AG09319 (cell line): ENCODE measurements around the gene KRTAP9-6.

Source experiments
- DNase-seq: peaks from one replicate; pipeline ENCODE4 v3.0.0-alpha.2; 2010; ENCODE audit warnings: low read depth; ENCODE audit errors: extremely low read depth
- TF ChIP-seq, protein P1 (sequence below): IDR thresholded peaks from 2 replicates; pipeline ENCODE4 v1.5.1; 2011; ENCODE audit warnings: low read depth, mild to moderate bottlenecking, inconsistent platforms, low read length, moderate library complexity

Gene KRTAP9-6

DNA sequence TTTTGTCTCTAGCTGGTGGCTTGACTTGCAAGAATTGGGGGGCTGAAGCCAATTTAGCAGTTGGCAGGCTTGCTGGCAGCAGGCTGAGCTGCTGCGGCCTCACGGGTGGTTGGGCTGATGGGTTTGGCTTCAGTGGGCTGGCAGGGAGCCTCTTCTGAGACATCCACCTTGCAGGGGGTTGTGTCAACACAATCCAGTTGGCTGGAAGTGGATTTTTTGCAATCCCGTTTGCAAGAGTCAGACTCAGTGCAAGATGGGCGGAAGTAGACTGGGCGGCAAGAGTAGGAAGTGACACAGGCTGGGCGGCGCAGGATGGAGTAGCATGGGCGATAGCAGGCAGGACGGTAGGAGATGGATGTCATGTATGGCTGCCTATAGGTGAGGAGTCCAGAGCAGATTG, 42.5 kb downstream of the KRTAP9-6 start:
- DNase-seq, result no peak
- TF ChIP-seq, protein P1, sequence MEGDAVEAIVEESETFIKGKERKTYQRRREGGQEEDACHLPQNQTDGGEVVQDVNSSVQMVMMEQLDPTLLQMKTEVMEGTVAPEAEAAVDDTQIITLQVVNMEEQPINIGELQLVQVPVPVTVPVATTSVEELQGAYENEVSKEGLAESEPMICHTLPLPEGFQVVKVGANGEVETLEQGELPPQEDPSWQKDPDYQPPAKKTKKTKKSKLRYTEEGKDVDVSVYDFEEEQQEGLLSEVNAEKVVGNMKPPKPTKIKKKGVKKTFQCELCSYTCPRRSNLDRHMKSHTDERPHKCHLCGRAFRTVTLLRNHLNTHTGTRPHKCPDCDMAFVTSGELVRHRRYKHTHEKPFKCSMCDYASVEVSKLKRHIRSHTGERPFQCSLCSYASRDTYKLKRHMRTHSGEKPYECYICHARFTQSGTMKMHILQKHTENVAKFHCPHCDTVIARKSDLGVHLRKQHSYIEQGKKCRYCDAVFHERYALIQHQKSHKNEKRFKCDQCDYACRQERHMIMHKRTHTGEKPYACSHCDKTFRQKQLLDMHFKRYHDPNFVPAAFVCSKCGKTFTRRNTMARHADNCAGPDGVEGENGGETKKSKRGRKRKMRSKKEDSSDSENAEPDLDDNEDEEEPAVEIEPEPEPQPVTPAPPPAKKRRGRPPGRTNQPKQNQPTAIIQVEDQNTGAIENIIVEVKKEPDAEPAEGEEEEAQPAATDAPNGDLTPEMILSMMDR, result no peak

DNA sequence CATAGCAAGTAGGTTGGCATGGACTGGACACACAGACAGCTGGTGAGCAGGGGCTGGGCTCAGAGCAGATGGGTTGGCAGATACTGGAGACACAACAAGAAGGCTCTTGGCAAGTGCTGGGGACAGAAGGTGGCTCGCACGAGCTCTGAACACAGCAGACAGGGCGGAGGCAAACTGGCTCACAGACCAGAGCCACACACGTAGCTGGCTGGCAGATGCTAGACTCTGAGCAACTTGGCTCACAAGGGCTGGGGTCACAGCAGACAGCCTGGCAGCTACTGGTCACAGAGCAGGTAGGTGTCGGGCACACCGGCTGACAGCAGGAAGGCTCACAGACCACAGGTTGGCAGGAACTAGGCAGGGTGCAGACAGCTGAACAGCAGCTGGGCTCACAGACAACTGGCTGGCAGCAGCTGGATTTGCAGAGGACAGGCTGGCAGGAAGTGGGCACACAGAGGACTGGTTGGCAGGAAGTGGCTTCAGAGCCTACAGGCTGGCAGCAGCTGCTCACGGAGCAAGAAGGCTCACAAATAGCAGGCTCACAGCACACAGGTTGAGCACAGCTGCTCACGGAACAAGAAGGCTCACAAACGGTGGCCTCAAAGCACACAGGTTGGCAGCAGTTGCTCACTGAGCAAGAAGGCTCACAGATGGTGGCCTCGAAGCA, 43.2 kb downstream of the KRTAP9-6 start:
- no peak for DNase-seq

DNA sequence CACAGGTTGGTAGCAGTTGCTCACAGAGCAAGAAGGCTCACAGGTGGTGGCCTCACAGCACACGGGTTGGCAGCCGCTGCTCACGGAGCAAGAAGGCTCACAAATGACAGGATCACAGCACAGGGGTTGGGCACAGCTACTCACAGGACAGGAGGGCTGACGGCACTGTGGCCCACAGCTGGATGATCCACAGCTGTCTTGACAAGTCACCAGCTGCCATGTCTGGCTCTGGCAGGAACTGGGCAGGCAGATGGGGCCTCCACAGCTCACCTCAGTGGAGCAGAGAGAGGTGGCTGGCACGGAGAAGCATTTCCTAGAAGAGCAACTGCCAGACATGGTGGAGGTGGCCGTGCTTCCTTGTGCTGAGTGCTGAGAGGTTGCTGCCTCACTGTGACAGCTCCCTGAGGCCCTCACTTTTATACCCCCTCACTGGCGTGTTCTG, 43.8 kb downstream of the KRTAP9-6 start, which contains the start of gene KRTAP16-1:
Gene KRTAP16-1, minus strand, starts transcription at position 392 of the 442 bp plus-strand sequence. Its CDS starts 56 bp downstream, at position 336.
- TF ChIP-seq, protein P1, result no peak
- no peak for DNase-seq

More for the DNA sequence above, 43.2 kb downstream of the KRTAP9-6 start:
- TF ChIP-seq, protein P1, result no peak

DNA sequence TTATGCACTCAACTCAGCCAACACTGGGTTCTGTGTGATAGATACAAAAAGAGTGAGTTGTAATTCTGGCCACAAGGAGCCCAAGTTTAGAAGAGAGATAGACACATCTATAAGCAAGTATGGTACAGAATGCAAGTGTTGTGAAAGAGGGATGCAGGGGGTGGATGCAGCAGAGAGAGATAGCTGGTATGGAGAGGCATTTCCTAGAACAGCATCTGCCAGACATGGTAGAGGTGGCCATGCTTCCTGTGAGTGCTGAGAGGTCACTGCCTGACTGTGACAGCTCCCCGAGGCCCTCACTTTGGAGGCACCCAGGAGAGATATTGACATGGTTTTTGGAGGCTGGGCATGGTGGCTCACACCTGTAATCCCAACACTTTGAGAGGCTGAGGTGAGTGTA, 45.9 kb downstream of the KRTAP9-6 start:
- no peak for DNase-seq
- TF ChIP-seq, protein P1, result no peak

DNA sequence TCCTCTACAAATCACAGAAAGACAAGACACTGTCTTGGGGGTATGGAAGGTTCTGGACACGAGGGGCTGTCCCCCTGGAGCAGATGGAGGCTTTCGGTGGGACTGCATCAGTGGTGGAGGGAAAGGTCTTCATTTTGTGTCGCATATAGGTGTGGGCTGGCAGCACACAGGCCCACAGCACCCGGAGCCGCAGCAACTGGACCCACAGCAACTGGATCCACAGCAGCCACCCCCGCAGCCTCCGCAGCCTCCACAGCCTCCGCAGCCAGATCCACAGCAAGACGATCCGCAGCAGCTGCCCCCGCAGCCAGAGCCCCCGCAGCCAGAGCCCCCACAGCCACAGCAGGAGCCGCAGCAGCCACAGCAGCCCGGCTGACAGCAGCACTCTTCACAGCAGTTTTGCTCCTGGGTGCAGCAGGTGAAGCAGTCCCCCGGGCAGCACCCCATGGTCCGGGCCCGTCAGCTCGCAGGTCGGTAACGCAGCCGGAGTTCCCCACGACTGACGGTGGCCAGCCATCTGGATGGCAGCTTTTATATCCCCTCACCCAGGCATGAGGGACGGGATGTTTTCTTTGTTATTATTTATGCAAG, 50.1 kb downstream of the KRTAP9-6 start, which contains the start of gene KRTAP17-1:
Gene KRTAP17-1, minus strand, starts transcription at position 507 of the 591 bp plus-strand sequence. Its CDS starts 60 bp downstream, at position 447.
- TF ChIP-seq, protein P1, result no peak
- DNase-seq, result no peak
